Ovary (tissue), 9 donors: ENCODE data around the gene SND1. TPM values are rescaled to one million over a fixed set of nuclear protein-coding genes. Genes with fewer than 3 reads are reported as not detected.
A peak's percentile ranks its signal among the peaks of the same experiment; 100 is the strongest.

Source experiments
- DNase-seq, 5 donors: peaks; one replicate each; pipeline ENCODE4 v3.0.0-alpha.2; 2019 to 2020
- H3K27ac ChIP-seq, 2 donors: fragments of 200-600 bp; one replicate each; pipeline versions ENCODE4 v1.5.1 to v1.8.0; 2019 to 2022
- H3K27me3 ChIP-seq: fragments of 200-600 bp; one replicate; pipeline ENCODE4 v1.8.0; 2022
- H3K36me3 ChIP-seq: fragments of 200-600 bp; sonication (generic); one replicate; pipeline ENCODE4 v1.5.1; 2019
- H3K4me1 ChIP-seq: one replicate; pipeline ENCODE4 v1.8.1; 2013; ENCODE audit warnings: mild to moderate bottlenecking, moderate library complexity; ENCODE audit not compliant: insufficient read depth
- H3K4me3 ChIP-seq: fragments of 200-600 bp; sonication (generic); one replicate; pipeline ENCODE4 v1.5.1; 2017
- H3K9me3 ChIP-seq, 2 donors: fragments of 200-600 bp in 1 of 2; sonication (generic) in 1 of 2; one replicate each; pipeline versions ENCODE4 v1.5.1 to v1.8.1; 2013 to 2019; ENCODE audit warnings: mild to moderate bottlenecking in 1 of 2, moderate library complexity in 1 of 2
- EP300 ChIP-seq: sonication (generic); formaldehyde crosslinking; IDR thresholded peaks from one replicate; pipeline ENCODE4 v1.6.1; 2017; ENCODE audit warnings: antibody characterized with exemption
- POLR2A ChIP-seq: fragments of 450-650 bp; IDR thresholded peaks from one replicate; pipeline ENCODE4 v1.6.1; 2017; ENCODE audit warnings: antibody characterized with exemption, mild to moderate bottlenecking, moderate library complexity
- WGBS, 3 donors: extraction: QIAGEN DNeasy Blood & Tissue Kit in 1 of 3; methylation state at CpG; one replicate each; pipeline versions ENCODE4 v1.1.5 to v1.1.7; 2013 to 2017; 5-methylcytosine and 5-hydroxymethylcytosine counted together
- intact Hi-C, 4 donors: fragments of 100-400 bp; cut with DNase I; formaldehyde crosslinking; loops; one replicate each; pipeline versions ENCODE4 v1.11.0 to v1.15.1; 2022 to 2023
- polyA plus RNA-seq, 2 donors: library from polyadenylated mRNA; stranded (reverse); fragments of 200-250 nt in 1 of 2; fragments of 350-450 nt in 1 of 2; fragmentation: Illumina TruSeq in 1 of 2; extraction: RNeasy Lipid Tissue Mini Kit (QIAGEN cat#74804) in 1 of 2; gene quantifications; one replicate each; pipeline ENCODE4 v1.2.3, GENCODE V29; 2013 to 2014
- total RNA-seq, 7 donors: library from RNA; depleted of rRNA in 2 of 7; stranded (reverse); fragments of >200 nt in 2 of 7; fragmentation: NEBNext Ultra II Directional in 3 of 7; extraction: Animal tissue kit (Norgen Biotek cat#: 25700) in 3 of 7; gene quantifications; one replicate each; pipeline versions ENCODE4 v1.1.0 to v1.2.4, GENCODE V29; 2016 to 2023
- TF ChIP-seq, protein P1 (sequence below), 3 donors: fragments of 450-650 bp in 2 of 3; fragments of 200-600 bp in 1 of 3; IDR thresholded peaks; one replicate each; pipeline versions ENCODE4 v1.5.1 to v1.8.0; 2016 to 2022; ENCODE audit warnings: antibody characterized with exemption in 3 of 3, mild to moderate bottlenecking in 1 of 3
- donor health status: DM: no; HTN: no; CAD: no; lungs with moderate emphysema.
- donor health status: DM: no; HTN: no; CAD: no.
- donor health status: Bipolar disorder and iron deficiency.
- donor health status: DM: yes; HTN: yes; CAD: no.
- donor health status: DM: no; HTN: no; CAD: no.
- donor health status: DM: yes; HTN: yes; CAD: no.

Gene SND1
- total and polyA plus RNA-seq, 9 donors: 91.4 to 297 (median 182) TPM

DNA sequence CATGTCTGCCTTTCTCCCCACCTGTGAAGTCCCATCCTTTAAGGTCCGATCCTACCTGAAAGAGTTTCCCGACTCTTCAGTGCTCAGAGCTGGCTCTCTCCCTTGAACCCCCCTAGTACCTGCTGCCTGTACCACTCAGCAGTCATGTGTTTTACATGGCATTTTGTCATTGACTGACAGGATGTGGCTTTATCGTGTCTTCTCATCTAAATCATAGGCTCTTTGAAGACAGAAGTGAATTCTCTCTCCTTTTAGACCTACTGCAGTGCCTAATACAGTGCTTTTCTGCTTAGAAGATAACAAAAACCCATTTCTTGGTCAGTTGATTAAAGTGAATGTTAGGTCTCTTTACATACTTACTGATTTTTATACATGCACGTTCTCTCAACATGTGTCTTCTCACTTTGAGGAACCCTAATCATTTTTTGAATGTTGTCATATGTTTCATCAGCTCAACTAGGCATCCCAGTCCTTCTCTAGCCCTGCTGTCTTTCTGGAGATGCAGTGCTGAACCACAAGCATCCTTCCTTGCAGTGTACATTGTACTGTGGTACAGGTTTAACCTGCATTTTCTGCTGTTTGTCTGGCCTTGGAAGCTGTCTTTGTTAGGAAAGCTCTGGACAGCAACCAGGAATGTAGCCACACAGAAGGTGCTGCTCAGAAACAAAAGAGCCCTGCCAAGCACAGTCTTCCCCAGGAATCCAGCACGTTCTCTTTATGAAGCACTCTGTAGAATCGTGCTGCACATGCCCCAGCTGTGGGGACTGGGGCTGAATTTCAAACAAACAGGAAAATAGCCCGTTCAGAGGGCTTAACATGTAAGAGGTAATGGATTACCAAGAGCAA, 407.4 kb downstream of the SND1 start:
- Histone ChIP-seq H3K4me3 (no peak overlapping the region), H3K27ac (no peak overlapping the region), H3K4me1 (no peaks in the 10 kb centered on the region), H3K27me3 (no peaks in the 10 kb centered on the region), H3K36me3 (no peaks in the 10 kb centered on the region), H3K9me3 (no peaks in the 10 kb centered on the region)
- no peak for DNase-seq
- TF ChIP-seq EP300 (no peak), POLR2A (no peak)
- TF ChIP-seq, protein P1, sequence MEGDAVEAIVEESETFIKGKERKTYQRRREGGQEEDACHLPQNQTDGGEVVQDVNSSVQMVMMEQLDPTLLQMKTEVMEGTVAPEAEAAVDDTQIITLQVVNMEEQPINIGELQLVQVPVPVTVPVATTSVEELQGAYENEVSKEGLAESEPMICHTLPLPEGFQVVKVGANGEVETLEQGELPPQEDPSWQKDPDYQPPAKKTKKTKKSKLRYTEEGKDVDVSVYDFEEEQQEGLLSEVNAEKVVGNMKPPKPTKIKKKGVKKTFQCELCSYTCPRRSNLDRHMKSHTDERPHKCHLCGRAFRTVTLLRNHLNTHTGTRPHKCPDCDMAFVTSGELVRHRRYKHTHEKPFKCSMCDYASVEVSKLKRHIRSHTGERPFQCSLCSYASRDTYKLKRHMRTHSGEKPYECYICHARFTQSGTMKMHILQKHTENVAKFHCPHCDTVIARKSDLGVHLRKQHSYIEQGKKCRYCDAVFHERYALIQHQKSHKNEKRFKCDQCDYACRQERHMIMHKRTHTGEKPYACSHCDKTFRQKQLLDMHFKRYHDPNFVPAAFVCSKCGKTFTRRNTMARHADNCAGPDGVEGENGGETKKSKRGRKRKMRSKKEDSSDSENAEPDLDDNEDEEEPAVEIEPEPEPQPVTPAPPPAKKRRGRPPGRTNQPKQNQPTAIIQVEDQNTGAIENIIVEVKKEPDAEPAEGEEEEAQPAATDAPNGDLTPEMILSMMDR (IDR thresholded peaks at IDR 0.05): no peak
- intact Hi-C loops: no loop called here
- 58 to 69% (median 62%) methylated on average over 7 of the region's 7 CpGs for WGBS, 3 donors

DNA sequence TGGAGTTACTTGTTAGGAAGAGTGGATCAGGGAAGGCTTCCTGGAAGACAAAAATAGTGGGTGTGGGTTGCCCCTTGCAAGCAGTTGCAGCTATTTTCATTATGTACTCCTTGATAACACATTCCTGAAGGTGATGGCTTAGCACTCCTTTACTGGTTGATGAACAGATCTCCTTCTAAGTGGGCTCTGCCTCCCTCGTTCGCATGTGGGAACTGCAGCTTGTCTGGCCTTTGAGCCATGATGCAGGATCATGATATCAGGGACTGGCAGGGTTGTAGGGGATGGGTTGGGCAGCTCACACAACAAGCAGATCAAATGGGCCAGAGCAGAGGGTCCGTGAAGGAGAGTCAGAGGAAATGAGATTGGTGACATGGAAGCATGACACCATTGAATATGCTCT, 408.0 kb downstream of the SND1 start:
- Histone ChIP-seq H3K27me3 (no peaks in the 10 kb centered on the region), H3K9me3 (no peaks in the 10 kb centered on the region), H3K4me1 (no peaks in the 10 kb centered on the region), H3K36me3 (no peaks in the 10 kb centered on the region), H3K27ac (no peak overlapping the region), H3K4me3 (no peak overlapping the region)
- TF ChIP-seq POLR2A: no peak
- TF ChIP-seq, protein P1 (IDR thresholded peaks at IDR 0.05): no peak
- TF ChIP-seq EP300: no peak
- 86 to 92% (median 91%) methylated on average over 3 of the region's 3 CpGs for WGBS, 3 donors
- intact Hi-C loops: no loop called here
- no peak for DNase-seq

DNA sequence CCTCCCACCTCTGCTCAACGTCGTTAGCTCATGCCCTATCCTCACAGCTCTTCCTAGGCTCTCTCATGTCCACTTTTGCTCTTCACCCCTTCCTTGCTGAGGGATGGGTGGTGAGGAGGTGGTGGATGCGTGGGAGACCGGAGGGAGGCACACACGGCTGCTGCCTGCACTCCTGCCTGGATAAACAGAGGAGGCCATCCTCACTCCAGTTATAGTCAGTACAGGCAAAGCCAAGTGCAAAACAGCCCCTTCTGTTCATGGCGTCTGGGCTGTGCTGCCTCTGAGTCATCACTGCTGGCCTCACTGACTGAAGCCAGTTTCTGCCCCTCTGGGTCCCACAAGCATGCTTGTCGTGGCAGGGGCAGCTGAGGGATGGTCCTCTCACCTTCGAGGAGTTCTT, 411.1 kb downstream of the SND1 start:
- Histone ChIP-seq H3K36me3 (no peaks in the 10 kb centered on the region), H3K9me3 (no peaks in the 10 kb centered on the region), H3K27me3 (no peaks in the 10 kb centered on the region), H3K27ac (no peak overlapping the region), H3K4me3 (no peak overlapping the region), H3K4me1 (no peaks in the 10 kb centered on the region)
- peak in 1 of 5 donors; percentile 8 for DNase-seq
- 78 to 82% (median 82%) methylated on average over 8 of the region's 8 CpGs for whole genome bisulfite sequencing, 3 donors
- intact Hi-C loops: no loop called here
- TF ChIP-seq POLR2A: no peak
- TF ChIP-seq EP300: no peak
- TF ChIP-seq, protein P1 (IDR thresholded peaks at IDR 0.05): no peak

DNA sequence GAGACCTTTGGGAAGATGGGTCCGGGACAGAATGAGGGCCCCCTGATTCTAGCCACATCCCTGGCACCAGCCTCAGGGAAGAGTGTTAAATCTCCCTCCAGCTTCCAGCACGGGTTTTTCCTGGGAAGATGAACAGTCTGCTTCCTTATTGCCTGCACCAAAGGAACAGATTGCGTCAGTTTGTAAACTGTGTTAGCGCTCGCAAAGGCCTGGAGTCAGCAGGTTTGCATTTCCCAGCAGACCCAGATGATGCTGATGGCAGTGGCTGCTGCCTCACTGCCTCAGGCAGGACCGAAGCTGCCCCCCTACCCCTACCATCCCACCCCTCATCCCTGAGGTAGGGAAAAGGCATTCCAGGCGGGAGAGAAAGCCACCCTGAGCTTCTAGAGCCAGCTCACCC, 413.9 kb downstream of the SND1 start:
- TF ChIP-seq POLR2A (no peak), EP300 (no peak)
- TF ChIP-seq, protein P1 (IDR thresholded peaks at IDR 0.05): no peak
- Histone ChIP-seq H3K27ac (no peak overlapping the region), H3K36me3 (no peaks in the 10 kb centered on the region), H3K27me3 (no peaks in the 10 kb centered on the region), H3K4me3 (no peak overlapping the region), H3K4me1 (no peaks in the 10 kb centered on the region), H3K9me3 (no peaks in the 10 kb centered on the region)
- 87 to 94% (median 90%) methylated on average over 7 of the region's 7 CpGs for WGBS, 3 donors
- intact Hi-C loops: no loop called here
- no peak for DNase-seq
